Activated CD4-positive, alpha-beta T cell treated with anti-CD3 and anti-CD28 coated beads, Interleukin-2, amount 50 U/mL, for 16 hours (primary cell): ENCODE data around the gene DENND10.
"Not testable (repeated sequence)": the region's sequence is repeated elsewhere in the genome, so short reads cannot be mapped to it uniquely, and the experiment has no call there.

ENCODE experiments used
- DNase-seq: peaks from one replicate; pipeline ENCODE4 v3.0.0-alpha.2; 2020

The DENND10 gene, protein sequence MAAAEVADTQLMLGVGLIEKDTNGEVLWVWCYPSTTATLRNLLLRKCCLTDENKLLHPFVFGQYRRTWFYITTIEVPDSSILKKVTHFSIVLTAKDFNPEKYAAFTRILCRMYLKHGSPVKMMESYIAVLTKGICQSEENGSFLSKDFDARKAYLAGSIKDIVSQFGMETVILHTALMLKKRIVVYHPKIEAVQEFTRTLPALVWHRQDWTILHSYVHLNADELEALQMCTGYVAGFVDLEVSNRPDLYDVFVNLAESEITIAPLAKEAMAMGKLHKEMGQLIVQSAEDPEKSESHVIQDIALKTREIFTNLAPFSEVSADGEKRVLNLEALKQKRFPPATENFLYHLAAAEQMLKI

DNA sequence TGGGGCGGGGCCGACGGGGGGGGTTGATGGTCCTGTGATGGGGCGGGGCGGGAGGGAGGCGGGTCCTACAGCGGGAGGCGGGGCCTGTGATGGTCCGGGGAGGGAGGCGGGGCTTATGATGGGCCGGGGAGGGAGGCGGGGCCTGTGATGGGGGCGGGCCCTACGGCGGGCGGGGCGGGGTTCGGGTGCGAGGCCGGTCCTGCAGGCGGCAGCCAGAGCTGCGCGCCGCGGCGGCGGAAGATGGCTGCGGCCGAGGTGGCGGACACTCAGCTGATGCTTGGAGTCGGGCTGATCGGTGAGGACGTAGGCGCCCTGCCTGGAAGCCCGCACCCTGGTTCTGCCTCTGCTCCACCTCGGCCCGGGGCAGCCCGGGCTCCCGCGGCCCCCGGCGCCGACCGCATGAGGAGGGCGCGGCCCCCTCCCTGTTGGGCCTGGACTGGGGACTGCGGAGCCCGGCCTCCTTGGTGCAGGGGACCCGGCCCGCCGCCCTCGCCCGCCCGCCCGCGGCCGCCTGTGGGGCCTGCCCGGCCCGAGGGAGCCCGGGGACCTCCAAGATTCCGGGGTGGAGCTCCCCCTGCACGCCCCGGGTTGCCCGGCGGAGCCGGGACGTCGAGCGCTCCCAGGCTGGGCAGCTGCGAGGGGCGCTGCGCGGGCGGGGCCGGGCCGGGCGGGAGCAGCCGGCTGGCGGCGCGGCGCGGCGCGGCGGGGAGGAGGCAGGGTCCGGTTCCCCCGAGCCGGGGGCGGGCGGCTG is at the start of gene DENND10:
TSS of gene DENND10 (plus strand) at position 211 of the 751 bp plus-strand sequence. CDS start at position 241, 30 bp downstream.
- DNase-seq, result peak; percentile 81

GRCh38 chr10:119055472-119055871 is 48.4 kb upstream of the DENND10 start:
- DNase-seq, result no peak

DNA sequence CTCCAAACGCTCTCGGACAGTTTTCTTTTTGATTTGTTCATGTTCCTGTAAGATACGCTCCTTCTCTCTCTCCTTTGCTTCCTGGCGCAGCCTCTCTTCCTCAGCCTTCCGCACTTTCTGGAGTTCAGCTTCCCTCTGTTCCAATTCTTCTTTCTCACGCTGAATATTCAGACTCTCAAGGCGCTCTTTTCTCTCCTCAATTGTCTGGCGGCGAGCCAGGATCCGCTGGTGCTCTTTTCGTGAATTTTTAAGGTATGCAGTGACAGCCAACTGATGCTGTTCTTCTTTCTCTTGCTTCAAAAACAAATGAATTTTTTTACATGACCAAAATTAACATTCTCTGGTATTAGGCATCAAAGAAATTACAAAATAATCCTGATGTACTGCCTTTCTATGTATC is 45.9 kb upstream of the DENND10 start:
- no peak for DNase-seq

- DNase-seq, result no peak
Observed at GRCh38 chr10:119059557-119059956, 44.4 kb upstream of the DENND10 start.

DNA sequence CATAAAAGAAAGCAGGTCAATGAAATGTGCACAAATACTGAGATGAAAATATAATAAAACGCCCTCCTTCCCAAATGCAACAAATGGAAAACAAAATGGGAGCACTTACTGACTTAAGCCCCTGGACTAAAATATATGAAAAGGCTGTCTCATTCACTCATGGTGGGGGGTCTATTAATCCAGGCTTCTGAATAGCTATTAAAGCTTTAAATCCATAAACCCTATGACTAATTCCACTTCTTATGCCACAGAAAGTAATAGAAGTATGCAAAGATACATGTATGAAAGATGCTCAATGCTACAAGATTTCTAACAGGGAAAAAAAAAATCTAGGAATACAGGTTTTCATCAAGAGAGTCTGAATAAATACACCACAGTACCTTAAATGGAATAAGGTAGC is 43.8 kb upstream of the DENND10 start:
- no peak for DNase-seq

GRCh38 chr10:119061352-119061751 is 42.6 kb upstream of the DENND10 start:
- DNase-seq, result no peak

DNA sequence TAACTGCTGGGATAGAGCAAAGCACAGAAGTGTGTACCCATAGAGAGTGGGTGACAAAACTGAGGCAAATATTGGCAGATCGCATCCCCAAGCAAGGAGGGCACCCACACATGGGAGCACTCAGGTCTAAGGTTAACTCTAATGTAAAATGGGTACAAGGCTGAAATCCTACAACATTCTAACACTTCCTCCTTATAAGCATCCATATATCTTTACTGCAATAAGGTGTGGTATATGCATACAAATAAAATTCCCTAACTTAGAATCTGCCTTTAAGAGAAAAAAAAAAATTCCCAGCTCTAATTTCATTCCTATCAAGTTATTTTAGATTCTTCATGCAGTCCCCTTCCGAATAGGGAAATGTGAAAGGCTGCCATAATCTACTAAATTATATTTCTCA is 42.0 kb upstream of the DENND10 start:
- no peak for DNase-seq

DNA sequence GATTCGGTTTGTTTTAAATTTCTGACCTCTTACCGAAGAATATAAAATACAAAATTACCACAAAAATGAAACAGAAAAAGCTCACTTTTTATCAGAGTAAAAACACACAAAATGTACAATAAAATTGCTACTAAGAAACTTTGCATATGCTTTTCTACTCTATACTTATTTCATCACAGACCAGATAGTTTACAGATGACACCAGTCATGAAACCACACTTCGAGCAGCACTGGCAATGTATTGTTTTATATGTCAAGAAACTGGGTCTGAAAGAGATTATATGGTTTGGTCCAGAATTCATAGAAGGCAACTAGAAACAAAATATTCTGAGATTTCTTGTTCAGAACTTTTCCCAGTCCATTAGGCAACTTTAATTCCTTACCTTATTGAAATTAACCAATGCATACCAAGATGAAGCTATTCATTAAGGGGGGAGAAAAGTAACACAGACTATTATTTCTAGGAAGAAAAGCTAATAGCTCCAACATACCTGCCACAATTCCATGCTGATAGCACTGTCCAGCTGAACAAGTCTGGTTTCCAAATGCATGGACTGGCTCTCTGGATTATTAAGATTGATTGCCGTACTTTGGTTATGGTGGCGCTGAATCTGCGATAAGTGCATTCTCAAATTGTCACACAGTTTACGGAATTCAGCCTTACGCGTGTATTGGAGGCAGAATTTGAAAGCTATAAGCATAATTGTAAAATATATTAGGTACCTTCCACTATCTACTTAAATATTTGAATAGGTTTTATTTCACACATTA is 33.3 kb upstream of the DENND10 start:
- DNase-seq, result no peak

- no peak for DNase-seq
Observed at GRCh38 chr10:119073584-119073983, 30.3 kb upstream of the DENND10 start.

- DNase-seq, result no peak
Observed at GRCh38 chr10:119078422-119079179, 25.3 kb upstream of the DENND10 start.

DNA sequence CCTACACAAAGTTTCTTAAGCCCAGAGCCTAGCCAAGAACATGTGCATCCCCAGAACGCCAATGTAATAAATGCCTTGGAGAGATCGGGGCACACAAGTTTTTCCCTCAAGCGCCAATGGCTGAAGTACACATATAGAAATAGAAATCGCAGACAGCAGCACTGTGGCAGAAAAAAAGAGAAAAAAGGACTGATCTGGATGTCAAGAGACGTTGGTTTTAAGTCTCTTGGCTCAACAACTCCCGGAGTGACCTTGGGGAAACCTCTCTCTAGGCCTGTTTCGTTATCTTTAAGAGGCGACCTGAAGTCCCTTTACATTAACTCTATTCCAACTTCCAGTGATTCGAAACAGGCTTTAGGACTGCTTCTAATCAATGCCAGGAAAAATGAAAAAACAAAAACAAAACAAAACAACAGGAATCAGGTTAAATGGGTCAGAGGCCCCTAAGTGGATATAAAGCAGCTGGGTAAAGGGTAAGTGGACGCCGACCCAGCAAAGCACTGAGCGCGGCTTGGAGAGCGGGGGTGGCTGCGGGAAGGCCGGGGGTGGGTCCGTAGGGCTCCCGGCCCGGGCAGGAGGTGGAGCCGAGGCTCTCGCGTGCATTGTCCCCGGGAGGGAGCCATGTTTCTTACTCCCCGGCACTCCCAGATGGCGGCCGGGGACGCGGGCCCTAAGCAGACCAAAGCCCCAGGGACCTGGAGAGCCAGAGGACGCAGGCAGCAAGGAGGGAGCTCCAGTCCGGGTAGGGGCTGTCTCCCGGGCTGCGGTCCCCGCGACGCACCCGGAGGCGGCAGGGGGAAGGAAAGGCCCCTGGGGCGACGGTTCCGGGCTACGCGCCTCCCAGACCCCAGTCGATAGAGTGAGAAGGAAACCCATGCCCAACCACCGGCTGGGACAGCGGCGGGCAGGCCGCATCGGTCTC is 24.1 kb upstream of the DENND10 start:
- peak; percentile 75 for DNase-seq

GRCh38 chr10:119080521-119081259 is 23.2 kb upstream of the DENND10 start, which contains the start of gene EIF3A:
TSS of gene EIF3A (minus strand) at chr10:119080817. CDS start at chr10:119080676, 141 bp downstream.
- DNase-seq, result peak; percentile 94

GRCh38 chr10:119084896-119085295 is 19.0 kb upstream of the DENND10 start:
- DNase-seq, result no peak

GRCh38 chr10:119087271-119087882 is 16.5 kb upstream of the DENND10 start:
- DNase-seq, result no peak

GRCh38 chr10:119090026-119090795 is 13.7 kb upstream of the DENND10 start:
- DNase-seq, result peak; percentile 82

DNA sequence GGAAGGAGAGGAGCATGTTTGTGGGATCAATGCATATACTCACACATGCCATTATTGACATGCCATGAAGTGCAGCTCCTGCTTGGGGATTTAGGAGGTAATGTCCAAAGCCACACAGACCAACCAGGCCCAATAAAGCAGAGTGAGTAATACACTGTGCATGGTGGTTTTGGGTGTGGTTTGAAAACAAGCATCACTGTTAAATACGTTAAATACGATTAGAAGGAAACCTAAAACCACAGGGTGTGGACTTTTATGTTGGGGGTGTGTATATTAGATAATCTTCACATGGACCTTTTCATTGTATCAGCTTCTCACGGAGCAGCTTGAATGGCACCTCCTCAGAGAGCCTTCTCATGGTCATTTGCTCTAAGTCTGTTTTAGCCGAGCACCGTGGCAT is 12.9 kb upstream of the DENND10 start:
- DNase-seq, result peak; percentile 76

- no peak for DNase-seq
Observed at GRCh38 chr10:119095640-119096039, 8.3 kb upstream of the DENND10 start.

DNA sequence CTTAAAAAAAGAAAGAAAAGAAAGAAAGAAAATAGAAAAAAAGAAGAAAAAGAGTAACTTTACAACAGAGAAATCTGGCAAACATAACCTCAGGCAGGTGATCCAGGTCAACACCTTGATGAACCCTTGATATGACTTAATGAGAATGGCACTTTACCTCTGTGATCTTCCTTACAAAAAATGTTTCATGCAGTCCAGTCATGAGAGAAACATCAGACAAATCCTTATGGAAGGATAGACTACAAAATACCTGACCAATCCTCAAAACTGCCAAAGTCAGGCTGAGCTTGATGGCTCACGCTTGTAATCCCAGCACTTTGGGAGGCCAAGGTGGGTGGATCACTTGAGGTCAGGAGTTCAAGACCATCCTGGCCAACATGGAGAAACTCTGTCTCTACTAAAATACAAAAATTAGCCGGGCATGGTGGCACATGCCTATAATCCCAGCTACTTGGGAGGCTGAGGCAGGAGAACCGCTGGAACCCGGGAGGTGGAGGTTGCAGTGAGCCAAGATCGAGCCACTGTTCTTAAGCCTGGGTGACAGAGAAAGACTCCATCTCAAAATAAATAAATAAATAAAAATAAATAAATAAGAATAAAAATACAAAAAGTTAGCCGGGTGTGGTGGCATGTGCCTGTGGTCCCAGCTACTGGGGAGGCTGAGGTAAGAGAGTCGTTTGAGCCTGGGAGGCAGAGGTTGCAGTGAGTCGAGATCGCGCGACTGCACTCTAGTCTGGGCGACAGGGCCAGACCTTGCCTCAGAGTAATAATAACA is 7.1 kb upstream of the DENND10 start:
- not testable (repeated sequence) for DNase-seq

GRCh38 chr10:119098576-119098975 is 5.3 kb upstream of the DENND10 start:
- DNase-seq, result no peak
